Breast epithelium (tissue), 3 donors: ENCODE measurements around the gene RANBP17.

ENCODE experiments used
- POLR2AphosphoS5 ChIP-seq, 3 donors: sonication (generic); formaldehyde crosslinking; IDR thresholded peaks; one replicate each; pipeline ENCODE4 v1.6.1; 2017; ENCODE audit warnings: antibody characterized with exemption in 3 of 3
- TF ChIP-seq, protein P1 (sequence below), 3 donors: fragments of 450-650 bp; IDR thresholded peaks; one replicate each; pipeline ENCODE4 v1.5.1; 2016 to 2017; ENCODE audit warnings: antibody characterized with exemption in 3 of 3, mild to moderate bottlenecking in 3 of 3, moderate library complexity in 3 of 3

DNA sequence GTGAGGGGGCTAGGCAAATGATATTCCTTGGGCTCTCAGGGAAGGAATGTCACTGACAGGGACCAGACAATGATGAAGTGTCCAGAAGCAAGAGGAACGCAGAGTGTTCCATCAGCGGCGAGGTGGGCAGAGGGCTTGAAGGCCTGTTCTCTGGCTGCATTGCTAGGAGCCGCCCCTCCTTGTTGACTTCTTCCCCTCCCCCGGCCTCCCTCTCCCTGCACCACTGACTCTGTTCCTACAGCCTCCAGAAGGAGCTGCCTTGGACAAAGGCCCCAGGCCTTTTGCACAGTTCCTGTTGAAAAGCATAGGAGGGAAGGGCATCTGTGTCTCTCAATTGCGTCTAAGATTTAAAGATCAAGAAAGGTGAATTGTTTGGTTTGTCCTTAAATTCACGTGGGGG is 459.6 kb downstream of the RANBP17 start:
- TF ChIP-seq, protein P1, sequence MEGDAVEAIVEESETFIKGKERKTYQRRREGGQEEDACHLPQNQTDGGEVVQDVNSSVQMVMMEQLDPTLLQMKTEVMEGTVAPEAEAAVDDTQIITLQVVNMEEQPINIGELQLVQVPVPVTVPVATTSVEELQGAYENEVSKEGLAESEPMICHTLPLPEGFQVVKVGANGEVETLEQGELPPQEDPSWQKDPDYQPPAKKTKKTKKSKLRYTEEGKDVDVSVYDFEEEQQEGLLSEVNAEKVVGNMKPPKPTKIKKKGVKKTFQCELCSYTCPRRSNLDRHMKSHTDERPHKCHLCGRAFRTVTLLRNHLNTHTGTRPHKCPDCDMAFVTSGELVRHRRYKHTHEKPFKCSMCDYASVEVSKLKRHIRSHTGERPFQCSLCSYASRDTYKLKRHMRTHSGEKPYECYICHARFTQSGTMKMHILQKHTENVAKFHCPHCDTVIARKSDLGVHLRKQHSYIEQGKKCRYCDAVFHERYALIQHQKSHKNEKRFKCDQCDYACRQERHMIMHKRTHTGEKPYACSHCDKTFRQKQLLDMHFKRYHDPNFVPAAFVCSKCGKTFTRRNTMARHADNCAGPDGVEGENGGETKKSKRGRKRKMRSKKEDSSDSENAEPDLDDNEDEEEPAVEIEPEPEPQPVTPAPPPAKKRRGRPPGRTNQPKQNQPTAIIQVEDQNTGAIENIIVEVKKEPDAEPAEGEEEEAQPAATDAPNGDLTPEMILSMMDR (IDR thresholded peaks at IDR 0.05): no peak
- no peak for TF ChIP-seq POLR2AphosphoS5 (IDR thresholded peaks at IDR 0.05)
